ENCODE data around the gene LNPK.
A peak's percentile ranks its signal among the peaks of the same experiment; 100 is the strongest.
"Not testable (repeated sequence)": the region's sequence is repeated elsewhere in the genome, so short reads cannot be mapped to it uniquely, and the experiment has no call there.

The LNPK gene

GRCh38 chr2:176001916-176002687, at the start of gene LNPK:
Gene LNPK (minus strand): TSS chr2:176002267. CDS start chr2:175995584, 6,683 bp downstream.
- DNase-seq = peak; percentile 95

GRCh38 chr2:176039375-176039774, 37.3 kb upstream of the LNPK start:
- peak; percentile 25 for DNase-seq

GRCh38 chr2:176038694-176039093, 36.6 kb upstream of the LNPK start:
- no peak for DNase-seq

- no peak for DNase-seq
Measured at GRCh38 chr2:176035013-176035691, 33.1 kb upstream of the LNPK start.

GRCh38 chr2:176027806-176028205, 25.7 kb upstream of the LNPK start:
- no peak for DNase-seq

- no peak for DNase-seq
Measured at GRCh38 chr2:176025932-176026331, 23.9 kb upstream of the LNPK start.

GRCh38 chr2:176024083-176024482, 22.0 kb upstream of the LNPK start:
- no peak for DNase-seq

- no peak for DNase-seq
Measured at GRCh38 chr2:176022048-176022447, 20.0 kb upstream of the LNPK start.

- DNase-seq = no peak
Measured at GRCh38 chr2:176020400-176020799, 18.3 kb upstream of the LNPK start.

GRCh38 chr2:176018708-176019107, 16.6 kb upstream of the LNPK start:
- DNase-seq = no peak

GRCh38 chr2:176009445-176009844, 7.4 kb upstream of the LNPK start:
- no peak for DNase-seq

GRCh38 chr2:176004934-176005333, 2.9 kb upstream of the LNPK start:
- DNase-seq = no peak

- DNase-seq = no peak
Measured at GRCh38 chr2:176003958-176004357, 1.9 kb upstream of the LNPK start.

- peak; percentile 36 for DNase-seq
Measured at GRCh38 chr2:176002688-176003210, 682 bp upstream of the LNPK start.

GRCh38 chr2:176001281-176001915, 669 bp downstream of the LNPK start:
- DNase-seq = peak; percentile 85

- no peak for DNase-seq
Measured at GRCh38 chr2:175999283-175999819, 2.7 kb downstream of the LNPK start.

- no peak for DNase-seq
Measured at GRCh38 chr2:175990099-175990498, 12.0 kb downstream of the LNPK start.

GRCh38 chr2:175987126-175987525, 14.9 kb downstream of the LNPK start:
- DNase-seq = not testable (repeated sequence)

GRCh38 chr2:175984846-175985245, 17.2 kb downstream of the LNPK start:
- DNase-seq = no peak

- no peak for DNase-seq
Measured at GRCh38 chr2:175981551-175981950, 20.5 kb downstream of the LNPK start.

GRCh38 chr2:175976391-175977157, 25.5 kb downstream of the LNPK start:
- no peak for DNase-seq

GRCh38 chr2:175973373-175973772, 28.7 kb downstream of the LNPK start:
- DNase-seq = no peak

GRCh38 chr2:175966839-175967238, 35.2 kb downstream of the LNPK start:
- no peak for DNase-seq
